Activated naive CD8-positive, alpha-beta T cell treated with anti-CD3 and anti-CD28 coated beads, Interleukin-2, amount 10 ng/mL, durations not matched to agents 7 days and 5 days (primary cell): ENCODE data around the gene PRCD. TPM values are rescaled to one million over a fixed set of nuclear protein-coding genes. Genes with fewer than 3 reads are reported as not detected.

Experiments used
- ATAC-seq: fragments of 150-1000 bp; cut with Tn5 transposase; one replicate; pipeline ENCODE4 v1.10.0; 2021; ENCODE audit warnings: low read depth, moderate library complexity
- POLR2A ChIA-PET: fragments of 350-600 bp; sonication (Branson Sonifier 250); formaldehyde crosslinking; loops from one replicate; lab custom pipeline; 2021; ENCODE audit warnings: antibody characterized with exemption; lab: Charles Lee
- DNase-seq: peaks from one replicate; pipeline ENCODE4 v3.0.0; 2021
- H3K27ac Mint-ChIP-seq: one replicate; pipeline ENCODE4 v1.8.0; 2022; ENCODE audit warnings: mild to moderate bottlenecking, mixed read lengths
- H3K27me3 Mint-ChIP-seq: one replicate; pipeline ENCODE4 v1.8.0; 2022; ENCODE audit warnings: mild to moderate bottlenecking, moderate library complexity, mixed read lengths
- H3K36me3 Mint-ChIP-seq: one replicate; pipeline ENCODE4 v1.8.0; 2021; ENCODE audit warnings: mild to moderate bottlenecking, mixed read lengths
- H3K4me1 Mint-ChIP-seq: one replicate; pipeline ENCODE4 v1.8.0; 2021; ENCODE audit warnings: mixed read lengths
- H3K4me3 Mint-ChIP-seq: one replicate; pipeline ENCODE4 v1.8.0; 2022; ENCODE audit warnings: mild to moderate bottlenecking, moderate library complexity, mixed read lengths
- H3K9me3 Mint-ChIP-seq: one replicate; pipeline ENCODE4 v1.8.0; 2021; ENCODE audit warnings: mixed read lengths
- total RNA-seq, 2 experiments: library from RNA; stranded (reverse); gene quantifications; one replicate each; pipeline ENCODE4 v1.2.3, GENCODE V29; 2021

PRCD gene
- total RNA-seq, 2 experiments from 2014 or later, result 0.78 to 1.1 TPM

GRCh38 chr17:76572201-76572910 lies 32.5 kb downstream of the PRCD start:
- no peaks in the 10 kb centered on the region for H3K27me3 Mint-ChIP-seq
- no peak overlapping the region for H3K27ac Mint-ChIP-seq
- no peak overlapping the region for H3K4me3 Mint-ChIP-seq
- ATAC-seq, result no peak
- no peaks in the 10 kb centered on the region for H3K9me3 Mint-ChIP-seq
- no peaks in the 10 kb centered on the region for H3K36me3 Mint-ChIP-seq
- peaks cover 7% of the 10 kb centered on the region for H3K4me1 Mint-ChIP-seq
- DNase-seq, result no peak
- POLR2A ChIA-PET, result no interaction called here

GRCh38 chr17:76573096-76573495 lies 33.3 kb downstream of the PRCD start:
- H3K27me3 Mint-ChIP-seq, result no peaks in the 10 kb centered on the region
- no peak overlapping the region for H3K27ac Mint-ChIP-seq
- ATAC-seq (no peak), DNase-seq (no peak)
- POLR2A ChIA-PET, result no interaction called here
- peaks cover 5% of the 10 kb centered on the region for H3K4me1 Mint-ChIP-seq
- no peak overlapping the region for H3K4me3 Mint-ChIP-seq
- H3K9me3 Mint-ChIP-seq, result no peaks in the 10 kb centered on the region
- H3K36me3 Mint-ChIP-seq, result no peaks in the 10 kb centered on the region

DNA sequence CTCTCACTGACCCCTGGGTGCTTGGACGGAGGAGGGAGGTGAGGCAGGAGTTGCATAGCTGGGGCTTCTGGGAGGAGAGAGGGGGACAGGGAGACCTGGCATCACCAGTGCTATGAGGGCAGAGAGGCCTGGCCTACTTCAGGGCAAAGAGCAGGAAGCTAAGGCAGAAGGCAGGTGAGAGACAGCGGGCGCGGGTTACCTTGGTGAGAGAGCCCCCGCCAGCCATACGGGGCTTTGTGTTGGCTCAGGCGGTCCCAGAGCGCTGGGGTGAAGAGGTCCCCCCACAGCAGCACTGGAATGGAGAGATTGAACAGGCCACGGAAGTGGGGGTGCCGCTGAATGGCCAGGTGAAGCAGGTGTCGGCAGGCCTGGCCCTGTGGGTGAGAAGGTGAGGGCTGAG lies 34.3 kb downstream of the PRCD start:
- POLR2A ChIA-PET, result no interaction called here
- no peak for ATAC-seq
- Mint-ChIP-seq H3K27me3 (no peaks in the 10 kb centered on the region), H3K27ac (no peak overlapping the region), H3K4me3 (no peak overlapping the region), H3K36me3 (no peaks in the 10 kb centered on the region), H3K4me1 (no peaks in the 10 kb centered on the region), H3K9me3 (no peaks in the 10 kb centered on the region)
- no peak for DNase-seq

- no peak for DNase-seq
- Mint-ChIP-seq H3K27ac (no peak overlapping the region), H3K27me3 (no peaks in the 10 kb centered on the region), H3K9me3 (no peaks in the 10 kb centered on the region), H3K36me3 (no peaks in the 10 kb centered on the region), H3K4me1 (peaks cover 6% of the 10 kb centered on the region), H3K4me3 (no peak overlapping the region)
- POLR2A ChIA-PET, result no interaction called here
- no peak for ATAC-seq
These were observed 35.7 kb downstream of the PRCD start for GRCh38 chr17:76575570-76575969.

DNA sequence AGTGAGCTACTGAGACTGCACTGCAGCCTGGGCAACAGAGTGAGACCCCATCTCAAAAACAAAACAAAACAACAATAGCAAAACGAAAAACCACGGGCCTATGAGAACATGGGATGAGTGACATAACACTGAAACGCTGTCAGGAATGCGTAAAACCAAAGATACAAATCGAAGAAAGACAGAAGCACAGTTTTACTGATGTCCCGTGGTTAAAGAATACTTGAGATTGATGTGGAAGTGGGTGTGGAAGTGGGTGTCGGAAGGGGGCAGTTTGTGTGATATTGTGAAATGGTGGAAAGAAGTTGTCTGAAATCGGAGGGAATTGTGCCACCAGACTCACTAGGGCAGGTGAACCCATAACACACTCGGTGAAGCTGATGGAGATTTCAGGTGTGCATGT lies 36.3 kb downstream of the PRCD start:
- Mint-ChIP-seq H3K4me1 (peaks cover 6% of the 10 kb centered on the region), H3K4me3 (no peak overlapping the region), H3K27ac (no peak overlapping the region), H3K9me3 (no peaks in the 10 kb centered on the region), H3K27me3 (no peaks in the 10 kb centered on the region), H3K36me3 (no peaks in the 10 kb centered on the region)
- no peak for ATAC-seq
- POLR2A ChIA-PET, result no interaction called here
- DNase-seq, result no peak

GRCh38 chr17:76577876-76578275 lies 38.0 kb downstream of the PRCD start:
- Mint-ChIP-seq H3K9me3 (no peaks in the 10 kb centered on the region), H3K4me3 (no peak overlapping the region), H3K27me3 (peaks cover 7% of the 10 kb centered on the region), H3K4me1 (peaks cover 6% of the 10 kb centered on the region), H3K36me3 (no peaks in the 10 kb centered on the region), H3K27ac (no peak overlapping the region)
- POLR2A ChIA-PET, result no interaction called here
- no peak for DNase-seq
- ATAC-seq, result no peak

- H3K4me1 Mint-ChIP-seq, result peaks cover 6% of the 10 kb centered on the region
- no peaks in the 10 kb centered on the region for H3K9me3 Mint-ChIP-seq
- H3K36me3 Mint-ChIP-seq, result no peaks in the 10 kb centered on the region
- H3K27me3 Mint-ChIP-seq, result peaks cover 12% of the 10 kb centered on the region
- no peak overlapping the region for H3K4me3 Mint-ChIP-seq
- POLR2A ChIA-PET, result no interaction called here
- DNase-seq (no peak), ATAC-seq (no peak)
- H3K27ac Mint-ChIP-seq, result no peak overlapping the region
These were observed 38.5 kb downstream of the PRCD start for GRCh38 chr17:76578376-76578775.

- POLR2A ChIA-PET, result no interaction called here
- Mint-ChIP-seq H3K27ac (no peak overlapping the region), H3K4me3 (no peak overlapping the region), H3K9me3 (no peaks in the 10 kb centered on the region), H3K4me1 (peaks cover 6% of the 10 kb centered on the region), H3K27me3 (peaks cover 21% of the 10 kb centered on the region), H3K36me3 (no peaks in the 10 kb centered on the region)
- no peak for ATAC-seq
- DNase-seq, result no peak
These were observed 39.4 kb downstream of the PRCD start for GRCh38 chr17:76579281-76579680.

DNA sequence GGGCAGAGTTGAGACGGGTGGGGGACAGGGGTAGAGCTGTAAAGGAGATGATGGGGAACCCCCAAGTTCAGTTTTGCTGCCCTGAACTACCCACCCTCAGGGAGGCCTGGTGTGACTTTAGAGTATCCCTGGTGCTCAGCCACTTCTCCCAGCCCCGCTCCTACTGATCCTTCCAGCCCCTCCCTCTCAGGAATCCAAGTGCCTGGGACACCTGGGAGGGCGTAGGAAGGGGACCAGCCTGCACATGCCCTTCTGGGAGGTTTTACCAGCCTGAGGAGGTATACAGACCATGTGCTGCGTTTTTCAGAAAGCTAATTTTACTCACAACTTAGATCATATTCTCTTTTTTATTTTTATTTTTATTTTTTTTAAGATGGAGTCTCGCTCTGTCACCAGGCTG lies 41.7 kb downstream of the PRCD start:
- Mint-ChIP-seq H3K36me3 (no peaks in the 10 kb centered on the region), H3K27ac (no peak overlapping the region), H3K27me3 (peaks cover 36% of the 10 kb centered on the region), H3K4me1 (peaks cover 7% of the 10 kb centered on the region), H3K4me3 (no peak overlapping the region), H3K9me3 (no peaks in the 10 kb centered on the region)
- POLR2A ChIA-PET, result interaction anchor here (0.6 kb wide), 1 partner anchor 332 kb away, joined by 4 read pairs; no protein-coding TSS in a partner anchor
- ATAC-seq (no peak), DNase-seq (no peak)

DNA sequence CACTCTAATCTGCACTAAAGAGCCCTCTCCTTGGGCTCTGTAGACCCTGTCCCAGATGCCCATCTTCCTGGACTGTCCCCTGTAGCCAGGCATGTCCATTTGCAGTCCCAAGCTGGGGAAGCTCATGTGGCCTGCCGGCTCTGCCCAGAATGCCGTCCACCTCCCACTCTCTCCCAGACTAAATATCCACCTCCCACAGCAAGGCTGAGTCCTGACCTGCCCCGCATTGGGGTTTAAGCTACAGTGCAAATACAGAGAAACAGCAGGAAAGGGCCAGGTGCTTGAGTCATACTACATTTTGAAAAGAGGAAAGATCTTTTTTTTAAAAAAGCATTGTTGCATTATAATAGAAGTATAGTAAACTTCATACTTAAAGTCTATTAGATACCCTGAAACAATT lies 42.8 kb downstream of the PRCD start:
- no peak for ATAC-seq
- Mint-ChIP-seq H3K27ac (no peak overlapping the region), H3K27me3 (peaks cover 47% of the 10 kb centered on the region), H3K4me3 (no peak overlapping the region), H3K9me3 (no peaks in the 10 kb centered on the region), H3K4me1 (peaks cover 7% of the 10 kb centered on the region), H3K36me3 (no peaks in the 10 kb centered on the region)
- POLR2A ChIA-PET, result no interaction called here
- no peak for DNase-seq

- peak overlapping the region; percentile 65 for H3K4me3 Mint-ChIP-seq
- peaks cover 5% of the 10 kb centered on the region for H3K4me1 Mint-ChIP-seq
- no peak overlapping the region for H3K27ac Mint-ChIP-seq
- no peaks in the 10 kb centered on the region for H3K36me3 Mint-ChIP-seq
- no peaks in the 10 kb centered on the region for H3K9me3 Mint-ChIP-seq
- ATAC-seq, result no peak
- DNase-seq, result no peak
- POLR2A ChIA-PET, result interaction anchor here (1.6 kb wide), 1 partner anchor 27 kb away, joined by 5 read pairs; no protein-coding TSS in a partner anchor
- H3K27me3 Mint-ChIP-seq, result peaks cover 66% of the 10 kb centered on the region
These were observed 44.7 kb downstream of the PRCD start for GRCh38 chr17:76584427-76585032.

DNA sequence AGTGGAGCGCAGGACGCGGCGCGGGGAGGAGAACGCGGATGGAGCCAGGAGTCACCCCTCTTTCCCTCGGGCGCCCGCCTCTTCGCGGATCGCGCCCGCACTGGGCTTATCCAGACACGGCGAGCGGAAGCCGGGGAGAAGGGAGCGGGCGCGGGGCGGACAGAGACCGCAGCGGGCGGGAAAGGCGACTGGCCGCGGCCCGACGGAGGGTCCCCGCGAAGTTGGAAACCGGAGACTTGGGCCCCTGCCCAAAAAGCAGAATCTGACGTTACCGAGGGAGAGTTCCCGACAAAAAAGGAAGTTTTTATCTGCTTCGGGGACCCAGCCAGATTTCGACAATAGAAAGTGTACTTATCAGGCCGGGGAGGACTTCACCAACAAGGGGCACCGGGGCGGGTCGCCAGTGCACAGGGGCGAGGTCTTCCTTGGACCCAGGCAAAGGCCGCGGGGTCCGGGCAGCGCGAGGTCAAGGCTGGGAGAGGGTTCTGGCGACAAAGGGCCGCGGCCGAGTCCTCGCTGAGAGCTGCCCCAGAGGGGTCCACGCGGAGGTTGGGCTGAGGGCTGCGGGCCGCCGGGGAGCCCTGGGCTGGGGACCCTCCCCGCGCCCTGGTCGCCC lies 45.3 kb downstream of the PRCD start:
- H3K4me3 Mint-ChIP-seq, result peak overlapping the region; percentile 65

DNA sequence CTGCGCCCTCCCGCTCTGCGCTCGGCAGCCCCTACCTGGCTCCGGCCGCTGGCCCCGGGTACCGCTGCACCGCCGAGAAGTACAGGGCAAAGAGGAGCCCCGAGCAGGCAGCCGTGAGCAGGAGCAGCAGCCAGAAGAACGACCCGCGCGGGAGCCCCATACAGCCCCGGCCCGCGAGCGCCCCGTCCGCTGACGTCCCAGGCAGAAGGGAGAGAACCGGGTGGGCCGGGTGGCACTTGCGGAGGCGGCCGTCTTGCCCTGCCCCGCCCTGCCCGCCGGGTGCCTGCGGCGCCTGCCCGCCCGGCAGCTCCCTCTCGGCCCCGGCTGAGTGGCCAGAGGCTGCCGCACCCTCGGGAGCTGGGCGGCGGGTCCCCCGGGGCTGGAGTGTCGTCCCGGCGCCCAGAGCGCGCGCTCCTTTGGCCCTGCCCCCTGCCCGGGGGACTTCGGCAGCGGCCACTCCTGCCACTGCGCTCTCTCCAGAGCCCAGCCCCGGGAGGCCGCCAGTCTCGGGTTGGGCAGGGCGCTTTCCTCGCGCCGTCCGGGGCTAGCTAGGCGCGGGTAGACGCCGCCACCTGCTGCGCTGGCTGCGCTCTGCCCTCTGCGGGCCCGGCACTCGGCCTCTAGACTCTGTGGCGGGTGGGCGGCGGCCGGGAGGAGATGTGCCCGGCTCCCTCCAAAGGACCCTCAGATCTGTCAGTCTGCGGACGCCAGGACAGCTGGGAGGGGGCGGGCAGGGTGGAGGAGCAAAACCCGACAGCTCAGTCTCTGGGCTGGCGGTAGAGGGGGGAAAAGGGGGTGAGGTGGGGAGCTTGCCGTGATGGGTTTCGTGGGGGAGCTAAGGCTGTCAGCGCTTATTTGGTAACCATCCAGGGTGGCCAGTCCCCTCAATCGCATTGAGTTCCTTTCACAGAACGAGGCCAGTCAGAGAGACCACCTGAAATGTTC lies 46.1 kb downstream of the PRCD start, which contains the start of gene ST6GALNAC2:
ST6GALNAC2 (minus strand) TSS at position 212 of the 945 bp plus-strand sequence; CDS start at position 160, 52 bp downstream.
- Mint-ChIP-seq H3K36me3 (no peaks in the 10 kb centered on the region), H3K27me3 (peaks cover 74% of the 10 kb centered on the region), H3K9me3 (no peaks in the 10 kb centered on the region), H3K4me3 (peak within 1 kb of the TSS; percentile 65), H3K27ac (no peak within 1 kb of the TSS), H3K4me1 (peaks cover 1% of the 10 kb centered on the region)
- POLR2A ChIA-PET, result no interaction called here
- peak; percentile 53 for DNase-seq
- ATAC-seq, result peak; percentile 79

More for the DNA sequence above, 45.3 kb downstream of the PRCD start:
- ATAC-seq (peak; percentile 25), DNase-seq (peak; percentile 58)
- peaks cover 72% of the 10 kb centered on the region for H3K27me3 Mint-ChIP-seq
- POLR2A ChIA-PET, result interaction anchor here (1.6 kb wide), 1 partner anchor 28 kb away, joined by 5 read pairs; no protein-coding TSS in a partner anchor
- no peaks in the 10 kb centered on the region for H3K36me3 Mint-ChIP-seq
- no peaks in the 10 kb centered on the region for H3K9me3 Mint-ChIP-seq
- no peak overlapping the region for H3K27ac Mint-ChIP-seq
- peaks cover 1% of the 10 kb centered on the region for H3K4me1 Mint-ChIP-seq
